GM23248 (cell line): ENCODE measurements around the gene SALL2.

Experiments used
- EZH2 ChIP-seq: fragments of 200-600 bp; sonication (generic); IDR thresholded peaks from 2 replicates; pipeline ENCODE4 v1.6.1; 2018; ENCODE audit warnings: antibody characterized with exemption, mild to moderate bottlenecking; ENCODE audit not compliant: insufficient read depth, poor library complexity, severe bottlenecking
- EZH2phosphoT487 ChIP-seq: fragments of 200-600 bp; sonication (generic); IDR thresholded peaks from 2 replicates; pipeline ENCODE4 v1.6.1; 2018; ENCODE audit warnings: antibody characterized with exemption, moderate library complexity, mild to moderate bottlenecking, low read depth; ENCODE audit not compliant: insufficient read depth

DNA sequence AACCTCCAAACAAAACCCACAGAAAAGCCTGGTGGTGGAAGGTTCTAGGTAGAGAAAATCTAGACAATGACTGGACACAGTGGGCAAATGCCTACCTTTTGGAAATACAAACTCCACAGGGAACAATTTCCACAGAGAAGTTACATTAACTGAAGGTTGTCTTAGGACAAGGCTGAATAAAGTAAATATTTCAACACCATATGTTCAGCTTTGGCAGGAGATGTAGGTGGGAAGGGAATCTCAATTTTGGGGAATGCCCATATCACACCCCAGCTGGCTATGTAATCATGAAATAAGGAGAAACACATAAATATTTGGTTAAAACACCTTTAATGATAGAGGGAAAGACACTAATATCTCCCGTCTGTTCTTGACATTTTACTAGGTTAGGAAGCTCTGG lies 5.4 kb downstream of the SALL2 start:
- TF ChIP-seq EZH2phosphoT487 (no peak), EZH2 (no peak)
